GM12874 (cell line): ENCODE data around the gene MRPL47.

Experiments
- TF ChIP-seq, protein P1 (sequence below): IDR thresholded peaks from 2 replicates; pipeline ENCODE4 v1.5.1; 2011; ENCODE audit warnings: low read depth, mild to moderate bottlenecking, control low read depth, low read length, moderate library complexity; ENCODE audit not compliant: insufficient read depth

MRPL47 gene

DNA sequence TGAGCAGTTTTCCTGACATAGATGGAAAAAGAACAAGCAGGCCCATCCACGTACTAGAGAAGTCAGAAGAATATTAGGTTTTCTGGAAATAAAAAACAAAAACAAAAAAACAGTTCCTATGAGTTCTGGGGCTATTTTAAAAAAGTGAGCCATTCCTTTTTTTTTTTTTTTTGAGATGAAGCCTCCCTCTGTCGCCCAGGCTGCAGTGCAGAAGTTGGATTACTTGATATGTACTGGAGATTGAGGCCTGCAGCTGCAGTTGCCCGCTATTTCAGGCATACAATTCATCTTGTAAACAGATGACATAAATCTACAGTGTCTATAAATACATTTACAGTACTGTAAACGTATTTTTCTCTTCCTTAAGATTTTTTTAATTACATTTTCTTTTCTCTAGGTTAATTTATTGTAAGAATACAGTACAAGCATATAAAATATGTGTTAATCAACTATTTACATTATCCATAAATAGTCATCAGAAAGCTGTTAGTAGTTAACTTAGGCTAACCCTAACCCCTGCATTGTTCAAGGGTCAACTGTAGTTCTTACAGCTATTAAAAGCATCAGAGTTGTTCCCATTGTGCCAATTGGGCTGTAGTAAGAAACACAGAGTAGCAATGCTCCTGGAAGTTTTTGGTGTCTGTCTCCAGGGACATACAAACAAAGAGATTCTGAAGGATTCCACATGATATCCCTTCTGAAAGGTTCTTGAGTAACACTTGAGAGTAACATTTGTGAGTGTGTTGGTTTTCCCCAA is 52.9 kb downstream of the MRPL47 start:
- TF ChIP-seq, protein P1, sequence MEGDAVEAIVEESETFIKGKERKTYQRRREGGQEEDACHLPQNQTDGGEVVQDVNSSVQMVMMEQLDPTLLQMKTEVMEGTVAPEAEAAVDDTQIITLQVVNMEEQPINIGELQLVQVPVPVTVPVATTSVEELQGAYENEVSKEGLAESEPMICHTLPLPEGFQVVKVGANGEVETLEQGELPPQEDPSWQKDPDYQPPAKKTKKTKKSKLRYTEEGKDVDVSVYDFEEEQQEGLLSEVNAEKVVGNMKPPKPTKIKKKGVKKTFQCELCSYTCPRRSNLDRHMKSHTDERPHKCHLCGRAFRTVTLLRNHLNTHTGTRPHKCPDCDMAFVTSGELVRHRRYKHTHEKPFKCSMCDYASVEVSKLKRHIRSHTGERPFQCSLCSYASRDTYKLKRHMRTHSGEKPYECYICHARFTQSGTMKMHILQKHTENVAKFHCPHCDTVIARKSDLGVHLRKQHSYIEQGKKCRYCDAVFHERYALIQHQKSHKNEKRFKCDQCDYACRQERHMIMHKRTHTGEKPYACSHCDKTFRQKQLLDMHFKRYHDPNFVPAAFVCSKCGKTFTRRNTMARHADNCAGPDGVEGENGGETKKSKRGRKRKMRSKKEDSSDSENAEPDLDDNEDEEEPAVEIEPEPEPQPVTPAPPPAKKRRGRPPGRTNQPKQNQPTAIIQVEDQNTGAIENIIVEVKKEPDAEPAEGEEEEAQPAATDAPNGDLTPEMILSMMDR: no peak

DNA sequence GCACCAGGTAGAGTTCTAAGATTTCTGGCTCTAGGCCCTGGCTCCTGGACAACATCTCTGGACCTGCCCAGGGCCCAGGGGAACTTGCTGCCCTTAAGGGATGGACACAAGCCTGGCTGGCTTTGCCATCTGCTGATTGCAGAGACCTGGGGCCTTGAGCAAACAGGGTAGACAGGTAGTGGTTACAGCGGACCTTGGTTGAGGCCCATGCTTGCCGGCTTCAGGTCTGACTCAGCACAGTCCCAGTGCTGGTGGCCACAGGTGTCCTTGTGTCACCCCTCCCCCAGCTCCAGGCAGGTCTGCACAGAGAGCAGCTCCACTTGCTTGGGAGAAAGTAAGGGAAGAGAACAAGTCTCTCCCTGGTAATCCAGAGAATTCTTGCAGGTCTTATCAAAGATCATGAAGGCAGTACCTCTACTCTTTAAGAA is 57.6 kb downstream of the MRPL47 start:
- TF ChIP-seq, protein P1: no peak

DNA sequence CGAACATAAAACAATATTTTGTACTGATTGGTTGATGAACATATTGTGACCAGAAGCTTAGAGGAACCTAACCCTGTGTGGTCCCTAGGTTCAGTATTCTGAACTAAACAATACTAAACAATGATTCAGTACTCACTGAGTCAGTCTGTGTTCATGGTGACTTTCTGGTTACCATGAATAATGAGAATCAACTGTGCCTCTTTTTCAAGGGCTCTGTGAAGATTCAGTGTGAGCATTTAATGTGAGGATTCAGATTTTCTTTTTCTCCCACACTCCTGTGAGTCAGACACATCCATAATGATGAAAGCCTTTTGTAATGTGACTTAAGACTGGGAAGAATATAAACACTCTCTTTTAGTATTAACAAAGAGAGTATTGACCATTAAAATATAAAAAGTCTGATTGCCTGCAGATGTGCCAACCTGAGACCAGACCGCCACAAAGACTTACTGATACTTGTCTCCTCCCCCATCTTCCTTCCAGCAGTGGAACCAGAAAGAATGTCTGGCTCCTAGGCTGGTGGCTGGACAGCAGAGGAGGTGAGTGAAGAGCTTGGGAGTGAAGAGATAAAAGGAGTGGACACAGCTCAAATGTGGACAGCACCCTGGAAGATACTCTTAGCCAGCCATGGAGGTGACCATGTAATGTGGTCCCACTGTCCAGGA is 59.3 kb downstream of the MRPL47 start:
- TF ChIP-seq, protein P1: no peak

DNA sequence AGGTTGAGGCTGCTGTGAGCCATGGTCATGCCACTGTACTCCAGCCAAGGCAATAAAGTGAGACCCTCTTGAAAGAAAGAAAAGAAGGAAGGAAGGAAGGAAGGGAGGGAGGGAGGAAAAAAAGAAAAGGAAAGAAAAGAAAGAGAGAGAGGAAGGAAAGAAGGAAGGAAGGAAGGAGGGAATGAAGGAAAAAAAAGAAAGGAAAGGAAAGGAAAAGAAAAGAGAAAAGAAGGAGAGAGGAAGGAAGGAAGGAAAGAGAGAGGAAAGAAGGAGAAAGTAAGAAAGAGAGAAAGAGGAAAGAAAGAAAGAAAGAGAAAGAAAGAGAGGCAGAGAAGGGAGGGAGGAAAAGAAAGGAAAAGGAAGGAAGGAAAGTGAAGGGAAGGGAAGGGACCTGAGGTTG is 62.1 kb downstream of the MRPL47 start:
- TF ChIP-seq, protein P1: no peak

DNA sequence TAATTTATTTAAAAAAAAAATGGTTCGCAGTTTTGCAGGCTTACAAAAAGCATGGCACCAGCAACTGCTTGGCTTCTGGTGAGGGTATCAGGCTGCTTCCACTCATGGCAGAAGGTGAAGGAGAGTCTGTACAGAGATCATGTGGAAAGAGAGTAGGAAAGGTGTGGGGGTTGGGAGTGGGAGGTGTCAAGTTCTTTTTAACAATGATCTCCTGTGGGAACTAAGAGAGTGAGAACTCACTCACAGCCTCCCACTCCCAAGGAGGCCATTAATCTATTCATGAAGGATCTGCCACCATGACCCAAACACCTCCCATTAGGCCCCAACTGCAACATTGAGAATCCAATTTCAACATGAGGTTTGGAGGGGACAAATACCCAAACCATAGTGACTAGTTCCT is 62.8 kb downstream of the MRPL47 start:
- TF ChIP-seq, protein P1: no peak

DNA sequence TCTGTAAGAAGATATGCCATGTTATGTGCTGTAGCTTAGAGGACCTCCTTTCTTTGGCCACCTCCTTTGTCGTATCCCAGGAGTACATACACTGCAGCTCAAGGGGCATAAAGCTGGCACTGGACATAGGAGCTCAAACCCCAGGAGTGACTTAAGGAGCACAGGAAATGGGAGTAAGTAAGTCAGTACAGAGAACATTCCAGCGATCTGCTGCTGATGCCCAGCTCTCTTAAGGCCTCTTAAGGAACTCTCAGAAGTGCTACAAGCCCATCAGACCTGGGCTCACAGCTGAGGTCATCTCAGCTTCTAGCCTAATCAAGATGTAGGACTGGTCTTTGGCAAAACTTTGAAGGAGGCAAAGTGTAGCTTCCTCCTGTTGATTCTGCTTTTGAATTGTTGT is 63.3 kb downstream of the MRPL47 start:
- TF ChIP-seq, protein P1: no peak
